Measurements from ENCODE around the gene TMC6.
"Not testable (repeated sequence)": the region's sequence is repeated elsewhere in the genome, so short reads cannot be mapped to it uniquely, and the experiment has no call there.

The TMC6 gene, protein sequence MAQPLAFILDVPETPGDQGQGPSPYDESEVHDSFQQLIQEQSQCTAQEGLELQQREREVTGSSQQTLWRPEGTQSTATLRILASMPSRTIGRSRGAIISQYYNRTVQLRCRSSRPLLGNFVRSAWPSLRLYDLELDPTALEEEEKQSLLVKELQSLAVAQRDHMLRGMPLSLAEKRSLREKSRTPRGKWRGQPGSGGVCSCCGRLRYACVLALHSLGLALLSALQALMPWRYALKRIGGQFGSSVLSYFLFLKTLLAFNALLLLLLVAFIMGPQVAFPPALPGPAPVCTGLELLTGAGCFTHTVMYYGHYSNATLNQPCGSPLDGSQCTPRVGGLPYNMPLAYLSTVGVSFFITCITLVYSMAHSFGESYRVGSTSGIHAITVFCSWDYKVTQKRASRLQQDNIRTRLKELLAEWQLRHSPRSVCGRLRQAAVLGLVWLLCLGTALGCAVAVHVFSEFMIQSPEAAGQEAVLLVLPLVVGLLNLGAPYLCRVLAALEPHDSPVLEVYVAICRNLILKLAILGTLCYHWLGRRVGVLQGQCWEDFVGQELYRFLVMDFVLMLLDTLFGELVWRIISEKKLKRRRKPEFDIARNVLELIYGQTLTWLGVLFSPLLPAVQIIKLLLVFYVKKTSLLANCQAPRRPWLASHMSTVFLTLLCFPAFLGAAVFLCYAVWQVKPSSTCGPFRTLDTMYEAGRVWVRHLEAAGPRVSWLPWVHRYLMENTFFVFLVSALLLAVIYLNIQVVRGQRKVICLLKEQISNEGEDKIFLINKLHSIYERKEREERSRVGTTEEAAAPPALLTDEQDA

DNA sequence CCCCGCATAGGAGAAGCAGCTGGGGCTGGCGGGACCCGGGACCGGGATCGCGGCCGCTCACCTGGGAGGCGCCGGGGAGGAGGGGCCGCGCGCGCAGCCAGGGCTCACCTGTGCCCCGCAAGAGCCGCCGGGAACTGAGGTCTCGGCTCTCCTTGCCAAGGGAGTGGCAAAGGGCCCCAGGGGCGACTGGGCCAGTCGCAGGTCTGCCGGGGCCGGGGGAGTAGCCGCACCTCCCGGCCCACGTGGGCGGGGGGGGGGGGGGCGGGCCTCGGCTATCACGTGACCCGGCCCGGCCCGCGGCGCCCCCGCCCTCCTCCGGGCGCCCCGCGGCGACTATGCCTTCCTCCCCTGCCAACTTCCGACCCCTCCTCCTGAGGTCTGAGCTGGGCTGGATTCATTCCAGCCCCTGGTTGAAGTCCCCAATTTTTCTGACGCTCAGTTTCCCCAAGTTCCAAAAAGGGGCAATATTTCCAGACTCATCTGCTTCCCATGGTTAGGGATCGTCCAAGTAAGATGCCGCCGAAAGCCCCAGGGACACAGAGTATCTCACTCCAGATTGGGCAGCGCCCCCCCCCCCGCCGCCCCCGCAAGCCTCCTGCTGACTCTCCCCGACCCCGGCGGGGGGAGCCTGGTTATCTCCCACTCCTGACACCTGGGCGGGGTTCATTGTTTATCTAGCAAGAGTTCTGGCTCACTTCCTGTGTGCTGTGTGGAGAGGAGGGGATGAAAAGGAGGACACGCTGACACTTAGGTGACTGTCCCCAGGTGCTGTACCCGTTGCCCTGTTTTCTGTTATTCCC is at the start of gene TMC6:
TSS of gene TMC6 (minus strand) at position 205 of the 800 bp plus-strand sequence. CDS start 1,923 bp downstream, outside the sequence.
- DNase-seq (ENCODE audit: low spot score): peak; percentile 62

DNA sequence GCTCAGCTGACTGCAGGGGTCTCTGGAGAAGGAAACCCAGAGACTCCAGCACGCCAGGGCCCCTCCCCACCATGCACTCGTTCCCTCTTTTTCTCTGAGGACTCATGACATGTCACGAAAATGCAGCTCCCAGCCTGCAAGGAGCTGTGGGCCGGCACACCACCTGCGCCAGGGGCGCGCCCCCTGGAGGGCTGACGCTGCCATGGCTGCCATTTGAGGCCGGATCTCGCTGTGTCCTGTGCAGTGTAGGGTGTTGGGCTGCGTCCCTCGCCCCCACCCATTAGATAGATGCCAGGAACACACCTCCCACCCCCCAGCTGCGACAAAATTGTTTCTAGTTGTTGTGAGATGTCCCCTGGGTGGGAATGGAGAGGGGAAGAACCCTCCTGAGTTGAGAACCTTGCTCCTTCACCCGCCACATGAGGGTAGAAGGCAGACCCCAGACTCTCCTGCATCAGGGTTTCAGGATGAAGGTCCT is 48.0 kb upstream of the TMC6 start:
- peak; percentile 78 for DNase-seq (ENCODE audit: low spot score)

DNA sequence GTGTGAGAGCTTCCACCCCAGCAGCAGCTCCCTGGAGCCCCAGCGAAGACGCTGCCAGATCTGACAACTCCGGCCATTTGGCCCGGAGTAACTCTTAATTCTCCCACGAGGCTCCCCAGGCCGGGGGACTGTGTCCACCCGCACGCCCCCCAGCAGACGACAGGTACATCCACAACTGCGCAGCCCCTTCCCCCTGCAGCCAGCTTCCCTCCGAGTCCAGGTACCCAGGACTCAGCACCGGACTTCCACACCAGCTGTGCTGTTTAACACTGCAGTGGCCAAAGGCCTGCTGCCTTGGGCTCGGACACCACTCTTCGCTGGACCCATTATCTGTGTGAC is 47.1 kb upstream of the TMC6 start:
- DNase-seq (ENCODE audit: low spot score): no peak

DNA sequence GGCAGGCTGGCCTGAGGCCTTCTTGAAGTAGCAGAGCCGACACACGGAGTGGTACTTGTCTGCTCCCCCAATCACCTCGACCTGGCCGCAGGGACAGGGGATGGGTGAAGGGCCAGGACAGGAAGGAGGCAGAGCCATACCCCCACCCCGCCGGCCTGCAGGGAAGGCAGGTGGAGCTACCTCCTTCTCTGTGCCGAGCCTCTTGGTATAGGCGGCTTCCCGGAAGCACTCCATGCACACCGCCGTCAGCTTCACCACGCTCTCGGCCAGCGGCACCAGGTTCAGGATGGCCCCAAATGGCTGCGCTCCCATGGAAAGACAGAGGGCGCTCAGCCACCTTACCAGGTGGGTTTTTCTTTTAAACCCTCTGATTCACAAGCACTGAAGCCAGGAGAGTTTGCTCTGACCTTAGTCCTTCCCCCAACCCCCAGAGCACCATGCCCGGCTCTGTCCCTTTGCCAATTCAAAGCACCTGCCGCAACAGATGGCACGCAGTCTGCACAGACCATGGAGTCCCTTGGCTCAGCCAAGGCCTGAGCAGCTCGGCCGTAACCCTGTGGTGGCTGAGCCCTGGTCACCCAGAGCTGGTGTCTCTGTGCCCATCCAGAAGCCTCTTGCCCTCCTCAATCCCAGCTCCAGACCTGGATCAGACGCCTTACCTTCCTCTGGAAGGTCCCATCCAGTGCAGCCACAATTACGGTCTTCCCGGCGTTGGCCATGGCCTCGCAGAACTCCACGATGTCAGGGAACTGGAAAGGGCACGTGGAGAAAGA is 46.5 kb upstream of the TMC6 start:
- no peak for DNase-seq (ENCODE audit: low spot score)

DNA sequence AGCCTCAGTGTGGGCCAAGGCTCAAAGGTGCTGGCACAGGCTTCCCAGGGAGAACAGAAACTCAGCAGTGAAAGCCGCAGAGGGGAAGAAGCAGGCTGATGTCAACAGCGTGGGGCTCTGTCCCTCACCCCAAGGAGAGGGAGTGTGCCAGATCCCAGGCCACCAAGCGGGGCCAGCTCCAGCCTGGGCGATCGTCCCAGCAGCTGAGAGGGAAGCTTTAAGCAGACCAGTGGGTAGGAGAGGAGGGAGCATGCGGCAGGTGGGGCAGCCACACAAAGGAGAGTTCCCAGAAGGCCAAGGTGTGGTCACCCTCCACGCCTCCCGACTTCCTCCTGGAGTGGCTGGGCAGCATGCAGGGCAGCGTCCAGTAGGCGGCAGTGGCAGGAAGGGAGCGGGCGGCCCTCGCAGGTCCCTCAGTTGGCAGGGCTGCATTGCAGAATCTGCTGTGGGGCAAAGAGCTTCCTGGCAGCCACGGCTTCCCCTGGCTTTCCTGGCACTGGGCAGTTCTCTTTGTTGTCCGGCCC is 45.9 kb upstream of the TMC6 start:
- peak; percentile 92 for DNase-seq (ENCODE audit: low spot score)

DNA sequence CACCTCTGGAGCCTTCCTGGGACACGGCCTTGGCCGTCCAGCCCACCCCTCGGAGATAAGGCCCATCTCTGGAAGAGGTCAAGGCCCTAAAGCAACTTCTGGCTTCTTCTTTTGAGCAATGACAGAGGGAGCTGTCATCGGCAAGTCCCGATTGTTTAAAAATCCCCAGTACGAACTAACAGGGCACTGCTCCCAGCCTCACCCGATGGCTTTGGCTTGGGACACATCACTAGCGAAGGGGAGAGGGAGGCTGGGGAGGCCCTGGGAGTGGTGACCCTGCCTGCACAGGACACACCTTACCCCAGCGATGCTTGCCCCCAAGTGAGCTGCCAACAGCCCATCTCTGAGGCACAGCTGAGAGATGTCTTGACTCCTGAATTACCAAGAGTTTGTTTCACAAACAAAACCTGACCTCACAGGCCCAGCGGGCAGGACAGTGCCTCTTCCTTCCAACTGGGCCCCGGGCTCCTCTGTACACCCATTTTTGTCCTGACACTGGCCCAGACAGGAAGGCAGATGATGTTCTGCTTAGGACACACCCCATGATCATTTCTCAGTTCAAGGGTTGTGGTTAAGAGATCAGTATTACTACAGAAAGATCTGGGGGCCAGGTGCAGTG is 44.7 kb upstream of the TMC6 start:
- no peak for DNase-seq (ENCODE audit: low spot score)

DNA sequence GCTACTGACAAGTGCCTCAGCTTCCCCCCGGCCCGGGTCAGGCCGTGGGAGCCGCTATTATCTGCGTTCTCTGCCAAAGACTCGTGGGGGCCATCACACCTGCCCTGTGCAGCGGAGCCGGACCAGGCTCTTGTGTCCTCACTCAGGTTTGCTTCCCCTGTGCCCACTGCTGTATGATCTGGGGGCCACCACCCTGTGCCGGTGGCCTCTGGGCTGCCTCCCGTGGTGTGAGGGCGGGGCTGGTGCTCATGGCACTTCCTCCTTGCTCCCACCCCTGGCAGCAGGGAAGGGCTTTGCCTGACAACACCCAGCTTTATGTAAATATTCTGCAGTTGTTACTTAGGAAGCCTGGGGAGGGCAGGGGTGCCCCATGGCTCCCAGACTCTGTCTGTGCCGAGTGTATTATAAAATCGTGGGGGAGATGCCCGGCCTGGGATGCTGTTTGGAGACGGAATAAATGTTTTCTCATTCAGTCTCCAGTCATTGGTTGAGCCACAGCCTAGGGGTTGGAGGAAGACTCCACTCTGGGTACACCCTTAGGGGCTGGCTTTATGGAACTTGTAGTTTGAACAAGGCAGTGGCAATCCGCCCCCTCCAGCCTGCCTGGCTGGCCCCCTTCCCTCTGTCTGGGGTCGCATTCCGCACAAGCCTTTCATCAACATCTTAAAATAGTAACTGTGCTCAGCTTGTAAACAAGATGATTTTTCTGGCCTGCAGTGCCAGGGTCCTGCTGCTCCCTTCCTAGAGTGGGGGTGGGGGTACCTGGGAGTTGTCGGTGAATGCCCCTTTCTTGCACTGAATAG is 43.9 kb upstream of the TMC6 start:
- DNase-seq (ENCODE audit: low spot score): no peak

DNA sequence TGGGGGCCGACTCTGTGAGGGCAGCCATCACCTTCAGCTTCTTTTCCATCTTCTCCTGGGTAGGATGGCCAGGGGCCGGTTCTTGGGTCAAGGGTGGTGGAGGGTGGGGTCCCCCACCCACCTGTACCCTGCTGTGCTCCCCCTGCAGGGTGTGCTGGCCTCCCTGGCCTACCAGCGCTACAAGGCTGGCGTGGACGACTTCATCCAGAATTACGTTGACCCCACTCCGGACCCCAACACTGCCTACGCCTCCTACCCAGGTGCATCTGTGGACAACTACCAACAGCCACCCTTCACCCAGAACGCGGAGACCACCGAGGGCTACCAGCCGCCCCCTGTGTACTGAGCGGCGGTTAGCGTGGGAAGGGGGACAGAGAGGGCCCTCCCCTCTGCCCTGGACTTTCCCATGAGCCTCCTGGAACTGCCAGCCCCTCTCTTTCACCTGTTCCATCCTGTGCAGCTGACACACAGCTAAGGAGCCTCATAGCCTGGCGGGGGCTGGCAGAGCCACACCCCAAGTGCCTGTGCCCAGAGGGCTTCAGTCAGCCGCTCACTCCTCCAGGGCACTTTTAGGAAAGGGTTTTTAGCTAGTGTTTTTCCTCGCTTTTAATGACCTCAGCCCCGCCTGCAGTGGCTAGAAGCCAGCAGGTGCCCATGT is 43.2 kb upstream of the TMC6 start:
- DNase-seq (ENCODE audit: low spot score): not testable (repeated sequence)

DNA sequence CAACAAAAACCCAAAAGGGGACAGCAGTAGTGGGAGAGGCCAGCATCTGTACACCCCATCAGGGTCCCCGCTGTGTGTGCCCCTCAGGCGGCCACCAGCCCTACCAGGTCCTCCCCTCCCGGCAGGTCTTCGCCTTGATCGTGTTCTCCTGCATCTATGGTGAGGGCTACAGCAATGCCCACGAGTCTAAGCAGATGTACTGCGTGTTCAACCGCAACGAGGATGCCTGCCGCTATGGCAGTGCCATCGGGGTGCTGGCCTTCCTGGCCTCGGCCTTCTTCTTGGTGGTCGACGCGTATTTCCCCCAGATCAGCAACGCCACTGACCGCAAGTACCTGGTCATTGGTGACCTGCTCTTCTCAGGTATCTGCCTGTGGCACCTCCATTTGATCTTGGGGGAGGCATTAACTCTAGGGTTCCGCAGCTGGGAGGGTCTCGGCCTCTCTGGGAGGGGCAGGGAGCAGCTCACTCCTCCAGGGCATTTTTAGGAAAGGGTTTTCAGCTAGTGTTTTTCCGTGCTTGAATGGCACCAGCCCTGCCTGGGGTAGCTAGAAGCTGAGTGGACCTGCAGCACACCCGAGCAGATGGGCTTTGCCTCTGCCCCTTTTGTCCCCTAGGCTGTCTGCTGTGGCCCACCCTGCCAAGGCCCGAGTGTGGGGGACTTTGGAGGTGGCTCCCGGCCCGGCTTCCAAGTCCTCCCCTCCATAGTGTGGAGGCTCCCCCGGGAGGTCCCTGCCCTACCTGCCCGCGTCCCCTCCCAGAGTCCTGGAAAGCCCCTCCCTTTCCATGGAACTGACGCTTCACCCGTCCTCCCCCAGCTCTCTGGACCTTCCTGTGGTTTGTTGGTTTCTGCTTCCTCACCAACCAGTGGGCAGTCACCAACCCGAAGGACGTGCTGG is 42.4 kb upstream of the TMC6 start:
- no peak for DNase-seq (ENCODE audit: low spot score)

DNA sequence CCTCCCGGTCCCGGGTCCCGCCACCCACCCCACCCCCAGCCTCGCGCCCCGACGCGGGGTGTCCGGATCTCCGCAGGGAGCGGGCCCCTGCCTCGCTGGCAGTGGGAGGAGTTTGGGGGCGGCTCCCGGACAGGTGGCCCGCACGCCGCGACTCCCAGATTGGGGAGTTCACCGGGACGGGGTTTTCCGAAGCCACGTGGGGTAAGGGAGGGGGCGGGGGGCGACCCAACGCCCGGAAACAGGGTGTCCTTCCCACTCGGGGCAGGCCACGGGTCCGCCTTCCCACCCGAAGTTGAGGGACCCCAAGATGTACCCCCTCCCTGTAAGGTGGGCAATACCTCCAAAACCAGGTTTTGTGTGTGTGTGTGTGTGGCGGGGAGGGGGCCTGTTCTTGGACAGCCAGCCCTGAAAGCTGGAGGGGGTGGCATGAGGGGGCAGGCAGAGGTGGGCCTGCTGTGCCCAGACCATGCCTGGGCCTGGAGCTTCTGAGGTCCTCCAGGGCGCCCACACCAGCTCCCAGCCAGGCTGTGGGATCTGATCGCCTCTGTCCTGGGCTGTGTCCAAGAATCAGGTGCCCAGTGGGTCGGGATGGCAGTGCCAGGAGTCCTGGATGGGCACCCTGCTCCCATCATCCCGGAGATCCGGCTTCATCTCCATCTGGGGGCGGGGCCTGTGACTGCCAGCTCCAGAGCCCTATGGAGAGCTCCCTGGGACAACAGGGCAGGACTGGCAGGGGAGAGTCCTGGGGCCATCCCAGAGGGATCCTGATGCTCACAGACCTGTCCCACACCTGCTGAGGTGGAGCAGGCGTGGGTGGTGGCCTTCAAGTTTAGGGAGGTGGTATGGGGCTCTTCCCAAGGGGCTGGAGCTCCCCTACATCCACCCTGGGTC is 40.6 kb upstream of the TMC6 start:
- DNase-seq (ENCODE audit: low spot score): peak; percentile 60

DNA sequence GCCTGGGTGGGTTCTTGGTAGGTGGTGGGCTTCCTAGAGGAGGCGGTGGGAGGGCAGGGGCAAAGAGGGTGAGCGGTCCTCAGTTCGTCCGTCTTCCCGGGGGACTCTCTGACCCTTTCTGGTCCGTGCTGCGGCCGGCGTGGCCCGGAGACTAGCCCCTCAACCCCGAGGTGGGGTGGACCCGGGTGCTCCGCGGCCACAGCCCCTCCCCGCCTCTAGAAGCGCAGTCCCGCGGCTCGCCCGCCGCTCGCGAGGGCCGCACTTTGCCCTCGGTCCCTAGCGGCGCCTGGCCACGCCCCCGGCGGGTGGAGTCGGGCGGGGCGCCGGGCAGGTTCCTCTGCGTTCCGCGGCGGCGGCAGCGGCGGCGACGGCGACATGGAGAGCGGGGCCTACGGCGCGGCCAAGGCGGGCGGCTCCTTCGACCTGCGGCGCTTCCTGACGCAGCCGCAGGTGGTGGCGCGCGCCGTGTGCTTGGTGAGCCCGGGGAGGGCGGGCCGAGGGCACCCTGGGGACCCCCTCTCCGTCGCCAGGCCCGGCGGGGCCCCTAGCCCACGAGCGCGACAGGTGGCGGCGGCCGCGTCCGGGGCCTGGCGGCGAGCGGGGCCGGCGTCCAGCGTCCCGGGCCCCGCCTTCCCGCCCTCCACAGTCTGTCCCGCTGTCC is 39.8 kb upstream of the TMC6 start, which contains the start of gene SYNGR2:
TSS of gene SYNGR2 (plus strand) at position 340 of the 661 bp plus-strand sequence. CDS start at position 376, 36 bp downstream.
- peak; percentile 82 for DNase-seq (ENCODE audit: low spot score)

DNA sequence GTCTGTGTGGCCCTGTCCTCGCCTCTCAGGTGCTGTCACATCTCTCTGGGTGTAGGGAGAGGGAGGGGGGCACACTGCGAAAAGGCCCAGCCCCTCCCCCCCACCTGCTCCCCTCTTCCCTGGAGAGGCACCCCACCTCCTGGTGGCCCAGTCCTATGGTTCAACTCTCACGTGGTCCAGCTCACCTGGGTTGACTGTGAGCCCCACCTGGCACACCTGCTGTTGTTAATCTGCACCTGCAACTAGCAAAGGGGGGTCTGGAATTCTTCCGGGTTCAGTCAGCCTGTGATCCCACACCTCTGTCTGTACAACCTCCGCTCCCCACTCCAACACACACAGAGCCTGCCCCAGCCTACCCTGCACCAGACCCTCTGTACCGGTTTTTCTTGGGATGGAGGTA is 37.9 kb upstream of the TMC6 start:
- DNase-seq (ENCODE audit: low spot score): no peak

DNA sequence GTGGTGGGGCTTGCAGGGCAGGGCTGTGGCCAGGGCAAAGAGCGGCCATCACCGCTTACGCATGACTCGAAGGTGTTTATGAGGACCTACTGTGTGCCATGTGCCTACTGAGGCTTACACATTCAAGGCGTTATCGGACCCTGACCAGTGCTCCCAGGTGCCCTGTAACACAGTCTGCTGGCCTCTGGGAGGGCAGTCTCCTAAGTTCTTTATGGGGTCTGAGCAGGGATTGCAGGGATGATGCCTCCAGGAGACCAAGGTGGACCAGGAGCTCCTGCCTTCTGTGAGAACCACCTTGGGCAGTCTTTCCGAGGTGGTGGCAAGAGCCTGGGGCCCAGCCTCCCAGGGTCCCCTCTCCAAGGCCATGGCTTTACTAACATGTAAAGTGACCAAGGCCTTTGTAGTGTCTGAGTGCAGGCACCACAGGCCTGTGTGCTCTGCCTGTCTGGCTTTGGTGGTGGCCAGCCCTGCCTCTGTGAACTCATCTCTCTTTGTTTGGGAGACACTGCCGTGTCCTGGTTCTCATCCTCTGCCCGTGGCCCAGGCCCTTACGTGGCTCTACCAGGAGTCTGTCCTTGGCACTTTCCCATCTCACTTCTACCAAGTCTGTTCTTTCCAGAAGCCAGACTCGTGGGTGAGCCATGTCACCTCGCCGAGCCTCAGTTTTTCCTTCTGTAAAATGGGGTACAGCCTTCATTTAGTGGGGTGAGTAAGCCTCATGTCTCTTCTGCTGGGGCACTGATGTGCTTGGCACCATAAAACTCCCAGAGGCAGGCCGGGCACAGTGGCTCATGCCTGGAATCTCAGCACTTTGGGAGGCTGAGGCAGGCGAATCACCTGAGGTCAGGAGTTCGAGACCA is 36.4 kb upstream of the TMC6 start:
- DNase-seq (ENCODE audit: low spot score): no peak

DNA sequence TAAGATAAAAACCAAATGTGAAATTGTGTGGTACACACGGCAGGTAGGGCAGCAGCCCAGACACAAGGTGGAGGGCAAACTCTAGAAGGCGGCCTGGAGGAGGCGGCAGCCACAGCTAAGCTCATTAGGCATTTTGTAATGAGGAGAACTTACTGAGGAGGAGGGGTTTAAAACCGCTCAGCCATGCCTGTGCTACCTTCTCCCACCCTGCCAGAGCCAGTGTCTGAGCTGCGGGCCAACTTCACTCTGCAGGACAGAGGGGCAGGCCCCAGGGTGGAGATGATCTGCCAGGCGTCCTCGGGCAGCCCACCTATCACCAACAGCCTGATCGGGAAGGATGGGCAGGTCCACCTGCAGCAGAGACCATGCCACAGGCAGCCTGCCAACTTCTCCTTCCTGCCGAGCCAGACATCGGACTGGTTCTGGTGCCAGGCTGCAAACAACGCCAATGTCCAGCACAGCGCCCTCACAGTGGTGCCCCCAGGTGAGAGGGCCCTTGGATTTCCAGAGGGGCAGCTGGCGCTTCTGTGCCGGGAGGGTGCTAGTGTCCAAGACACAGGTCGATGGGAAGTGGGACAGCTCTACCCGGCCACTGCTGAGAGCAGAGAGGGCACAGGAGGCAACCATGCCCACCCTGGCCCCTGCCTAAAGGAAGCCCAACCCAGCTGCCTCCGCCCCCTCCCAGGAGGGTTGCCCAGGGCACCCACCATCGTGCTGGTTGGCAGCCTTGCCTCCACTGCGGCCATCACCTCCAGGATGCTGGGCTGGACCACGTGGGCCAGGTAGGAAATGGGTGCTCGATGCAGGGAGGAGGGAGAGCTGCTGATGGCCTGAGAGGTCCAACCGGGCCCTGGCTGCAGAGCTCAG is 35.6 kb upstream of the TMC6 start:
- DNase-seq (ENCODE audit: low spot score): no peak
